ENCODE measurements around the gene SND1.

DNA sequence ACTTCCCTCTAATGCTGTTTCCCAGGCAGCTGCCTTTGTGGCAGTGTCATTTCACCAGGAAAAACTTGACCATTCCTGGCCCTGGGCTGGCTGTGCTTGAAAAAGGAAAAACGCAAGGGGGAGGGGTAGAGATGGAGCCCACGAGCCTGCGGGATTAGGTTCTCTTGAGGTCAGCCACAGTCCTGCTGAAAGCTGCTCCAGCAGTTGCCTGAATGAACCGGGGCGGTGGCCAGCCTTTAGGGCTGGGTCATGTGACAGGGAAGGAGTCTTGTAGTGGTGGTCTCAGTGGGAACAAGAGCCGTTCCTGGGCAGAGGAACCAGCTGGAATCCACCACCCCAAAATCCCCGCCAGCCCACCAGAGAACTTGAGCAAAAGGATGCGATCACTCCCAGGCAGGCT, 430.4 kb downstream of the SND1 start:
- no peak for TF ChIP-seq ZNF501 (tag by site-specific recombination; IDR thresholded peaks at IDR 0.05)
- no peak for TF ChIP-seq ZNF132 (tag by site-specific recombination; IDR thresholded peaks at IDR 0.05; ENCODE audit: borderline replicate concordance)
- TF ChIP-seq, protein P1, sequence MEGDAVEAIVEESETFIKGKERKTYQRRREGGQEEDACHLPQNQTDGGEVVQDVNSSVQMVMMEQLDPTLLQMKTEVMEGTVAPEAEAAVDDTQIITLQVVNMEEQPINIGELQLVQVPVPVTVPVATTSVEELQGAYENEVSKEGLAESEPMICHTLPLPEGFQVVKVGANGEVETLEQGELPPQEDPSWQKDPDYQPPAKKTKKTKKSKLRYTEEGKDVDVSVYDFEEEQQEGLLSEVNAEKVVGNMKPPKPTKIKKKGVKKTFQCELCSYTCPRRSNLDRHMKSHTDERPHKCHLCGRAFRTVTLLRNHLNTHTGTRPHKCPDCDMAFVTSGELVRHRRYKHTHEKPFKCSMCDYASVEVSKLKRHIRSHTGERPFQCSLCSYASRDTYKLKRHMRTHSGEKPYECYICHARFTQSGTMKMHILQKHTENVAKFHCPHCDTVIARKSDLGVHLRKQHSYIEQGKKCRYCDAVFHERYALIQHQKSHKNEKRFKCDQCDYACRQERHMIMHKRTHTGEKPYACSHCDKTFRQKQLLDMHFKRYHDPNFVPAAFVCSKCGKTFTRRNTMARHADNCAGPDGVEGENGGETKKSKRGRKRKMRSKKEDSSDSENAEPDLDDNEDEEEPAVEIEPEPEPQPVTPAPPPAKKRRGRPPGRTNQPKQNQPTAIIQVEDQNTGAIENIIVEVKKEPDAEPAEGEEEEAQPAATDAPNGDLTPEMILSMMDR (tag by site-specific recombination; IDR thresholded peaks at IDR 0.05), result no peak
- TF ChIP-seq, protein P2, sequence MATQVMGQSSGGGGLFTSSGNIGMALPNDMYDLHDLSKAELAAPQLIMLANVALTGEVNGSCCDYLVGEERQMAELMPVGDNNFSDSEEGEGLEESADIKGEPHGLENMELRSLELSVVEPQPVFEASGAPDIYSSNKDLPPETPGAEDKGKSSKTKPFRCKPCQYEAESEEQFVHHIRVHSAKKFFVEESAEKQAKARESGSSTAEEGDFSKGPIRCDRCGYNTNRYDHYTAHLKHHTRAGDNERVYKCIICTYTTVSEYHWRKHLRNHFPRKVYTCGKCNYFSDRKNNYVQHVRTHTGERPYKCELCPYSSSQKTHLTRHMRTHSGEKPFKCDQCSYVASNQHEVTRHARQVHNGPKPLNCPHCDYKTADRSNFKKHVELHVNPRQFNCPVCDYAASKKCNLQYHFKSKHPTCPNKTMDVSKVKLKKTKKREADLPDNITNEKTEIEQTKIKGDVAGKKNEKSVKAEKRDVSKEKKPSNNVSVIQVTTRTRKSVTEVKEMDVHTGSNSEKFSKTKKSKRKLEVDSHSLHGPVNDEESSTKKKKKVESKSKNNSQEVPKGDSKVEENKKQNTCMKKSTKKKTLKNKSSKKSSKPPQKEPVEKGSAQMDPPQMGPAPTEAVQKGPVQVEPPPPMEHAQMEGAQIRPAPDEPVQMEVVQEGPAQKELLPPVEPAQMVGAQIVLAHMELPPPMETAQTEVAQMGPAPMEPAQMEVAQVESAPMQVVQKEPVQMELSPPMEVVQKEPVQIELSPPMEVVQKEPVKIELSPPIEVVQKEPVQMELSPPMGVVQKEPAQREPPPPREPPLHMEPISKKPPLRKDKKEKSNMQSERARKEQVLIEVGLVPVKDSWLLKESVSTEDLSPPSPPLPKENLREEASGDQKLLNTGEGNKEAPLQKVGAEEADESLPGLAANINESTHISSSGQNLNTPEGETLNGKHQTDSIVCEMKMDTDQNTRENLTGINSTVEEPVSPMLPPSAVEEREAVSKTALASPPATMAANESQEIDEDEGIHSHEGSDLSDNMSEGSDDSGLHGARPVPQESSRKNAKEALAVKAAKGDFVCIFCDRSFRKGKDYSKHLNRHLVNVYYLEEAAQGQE (tag by site-specific recombination; IDR thresholded peaks at IDR 0.05), result no peak
- TF ChIP-seq HOXA7 (CRISPR knock-in tag; IDR thresholded peaks at IDR 0.05; ENCODE audit: borderline replicate concordance), result no peak
- no peak for TF ChIP-seq ZNF140 (tag by site-specific recombination; IDR thresholded peaks at IDR 0.05)
- TF ChIP-seq ZBTB48 (tag by site-specific recombination; IDR thresholded peaks at IDR 0.05), result no peak
- TF ChIP-seq ZBTB1 (tag by site-specific recombination; IDR thresholded peaks at IDR 0.05), result no peak
- no peak for TF ChIP-seq SP2 (tag by site-specific recombination; IDR thresholded peaks at IDR 0.05)
- TF ChIP-seq ZNF747 (tag by site-specific recombination; IDR thresholded peaks at IDR 0.05), result no peak
- TF ChIP-seq, protein P3, sequence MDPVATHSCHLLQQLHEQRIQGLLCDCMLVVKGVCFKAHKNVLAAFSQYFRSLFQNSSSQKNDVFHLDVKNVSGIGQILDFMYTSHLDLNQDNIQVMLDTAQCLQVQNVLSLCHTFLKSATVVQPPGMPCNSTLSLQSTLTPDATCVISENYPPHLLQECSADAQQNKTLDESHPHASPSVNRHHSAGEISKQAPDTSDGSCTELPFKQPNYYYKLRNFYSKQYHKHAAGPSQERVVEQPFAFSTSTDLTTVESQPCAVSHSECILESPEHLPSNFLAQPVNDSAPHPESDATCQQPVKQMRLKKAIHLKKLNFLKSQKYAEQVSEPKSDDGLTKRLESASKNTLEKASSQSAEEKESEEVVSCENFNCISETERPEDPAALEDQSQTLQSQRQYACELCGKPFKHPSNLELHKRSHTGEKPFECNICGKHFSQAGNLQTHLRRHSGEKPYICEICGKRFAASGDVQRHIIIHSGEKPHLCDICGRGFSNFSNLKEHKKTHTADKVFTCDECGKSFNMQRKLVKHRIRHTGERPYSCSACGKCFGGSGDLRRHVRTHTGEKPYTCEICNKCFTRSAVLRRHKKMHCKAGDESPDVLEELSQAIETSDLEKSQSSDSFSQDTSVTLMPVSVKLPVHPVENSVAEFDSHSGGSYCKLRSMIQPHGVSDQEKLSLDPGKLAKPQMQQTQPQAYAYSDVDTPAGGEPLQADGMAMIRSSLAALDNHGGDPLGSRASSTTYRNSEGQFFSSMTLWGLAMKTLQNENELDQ (tag by site-specific recombination; IDR thresholded peaks at IDR 0.05; ENCODE audit: low read depth), result no peak
- no peak for TF ChIP-seq KLF9 (tag by site-specific recombination; IDR thresholded peaks at IDR 0.05; ENCODE audit: low read depth)
